A673 (cell line): ENCODE measurements around the gene SPAM1. TPM values are rescaled to one million over a fixed set of nuclear protein-coding genes. Genes with fewer than 3 reads are reported as not detected.

Experiments used
- BruUV-seq: library from RNA; stranded (reverse); fragments of 400-500 nt; replicated peaks from 2 replicates; lab custom pipeline; 2021; lab: Mats Ljungman, UMichigan
- CTCF ChIA-PET: fragments of 300-600 bp; sonication (Branson Sonifier 250); formaldehyde crosslinking; loops from one replicate; lab custom pipeline; 2022; ENCODE audit warnings: antibody characterized with exemption; lab: Charles Lee
- POLR2A ChIA-PET: fragments of 300-600 bp; sonication (Branson Sonifier 250); formaldehyde crosslinking; loops from one replicate; lab custom pipeline; 2022; ENCODE audit warnings: antibody characterized with exemption; ENCODE audit not compliant: low non-redundant PET; lab: Charles Lee
- DNase-seq: peaks from one replicate; pipeline ENCODE4 v3.0.0-alpha.2; 2015; ENCODE audit warnings: low spot score
- H3K27ac ChIP-seq: fragments of 200-600 bp; sonication (generic); 2 replicates; pipeline ENCODE4 v1.5.1; 2016; ENCODE audit warnings: mixed run types, low read depth, mild to moderate bottlenecking, mixed read lengths, antibody characterized with exemption, low read length; ENCODE audit not compliant: poor library complexity, severe bottlenecking
- H3K27me3 ChIP-seq: fragments of 200-600 bp; sonication (generic); replicated peaks from 2 replicates; pipeline ENCODE4 v1.6.1; 2017; ENCODE audit warnings: mixed run types, low read depth, mild to moderate bottlenecking, mixed read lengths, antibody characterized with exemption, low read length; ENCODE audit not compliant: insufficient read depth, poor library complexity
- H3K36me3 ChIP-seq: fragments of 200-600 bp; sonication (generic); 2 replicates; pipeline ENCODE4 v1.6.1; 2016; ENCODE audit warnings: mixed run types, mild to moderate bottlenecking, mixed read lengths, antibody characterized with exemption, low read length; ENCODE audit not compliant: insufficient read depth, poor library complexity, severe bottlenecking
- H3K4me1 ChIP-seq: fragments of 200-600 bp; sonication (generic); 2 replicates; pipeline ENCODE4 v1.6.1; 2017; ENCODE audit warnings: mixed run types, mild to moderate bottlenecking, mixed read lengths, antibody characterized with exemption, low read length; ENCODE audit not compliant: insufficient read depth, poor library complexity, severe bottlenecking
- H3K4me3 ChIP-seq: fragments of 200-600 bp; sonication (generic); 2 replicates; pipeline ENCODE4 v1.5.1; 2016; ENCODE audit warnings: low read depth, mixed run types, mild to moderate bottlenecking, mixed read lengths, low read length; ENCODE audit not compliant: poor library complexity, severe bottlenecking
- H3K9me3 ChIP-seq: fragments of 200-600 bp; sonication (generic); 2 replicates; pipeline ENCODE4 v1.6.1; 2016; ENCODE audit warnings: mixed run types, low read depth, mild to moderate bottlenecking, mixed read lengths, antibody characterized with exemption, low read length; ENCODE audit not compliant: poor library complexity, severe bottlenecking
- EZH2 ChIP-seq: fragments of 200-600 bp; sonication (generic); IDR thresholded peaks from 2 replicates; pipeline ENCODE4 v1.6.1; 2017; ENCODE audit warnings: borderline replicate concordance, low read depth, mild to moderate bottlenecking, mixed read lengths, antibody characterized with exemption, low read length; ENCODE audit not compliant: poor library complexity, severe bottlenecking
- intact Hi-C: fragments of 100-400 bp; cut with micrococcal nuclease; formaldehyde crosslinking; loops from one replicate; pipeline ENCODE4 v1.10.0; 2022; ENCODE audit not compliant: unreplicated experiment
- total RNA-seq: library from RNA; stranded (reverse); gene quantifications from 2 replicates; pipeline ENCODE4 v1.2.3, GENCODE V29; 2021
- TF ChIP-seq, protein P1 (sequence below): fragments of 300-800, 200-600 bp; sonication (generic); conservative IDR thresholded peaks from 2 replicates; pipeline ENCODE4 v1.5.1; 2017; ENCODE audit warnings: low read depth, mild to moderate bottlenecking, antibody characterized with exemption, low read length, moderate library complexity, mixed read lengths

SPAM1 gene
- total RNA-seq, 1 experiment from 2014 or later: not detected

DNA sequence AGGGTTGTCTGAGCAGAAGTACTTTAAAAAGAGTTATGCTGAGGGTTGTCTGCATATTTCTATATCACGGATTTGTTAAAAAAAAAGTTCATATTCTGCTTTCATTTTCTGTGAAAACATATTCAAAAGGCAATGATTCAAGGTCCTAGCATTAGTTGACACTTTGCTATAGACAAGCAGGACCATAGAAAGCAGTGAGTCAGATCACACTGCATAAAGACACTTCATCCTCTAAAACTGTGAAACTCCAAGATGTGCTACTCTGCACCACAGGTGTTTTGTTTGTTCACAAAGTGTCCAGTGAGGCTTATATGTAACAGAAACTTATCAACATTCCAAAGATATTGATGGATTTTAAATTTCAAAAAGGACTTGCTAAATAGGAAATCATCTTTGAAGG, 47.0 kb downstream of the SPAM1 start:
- intact Hi-C loops: no loop called here

DNA sequence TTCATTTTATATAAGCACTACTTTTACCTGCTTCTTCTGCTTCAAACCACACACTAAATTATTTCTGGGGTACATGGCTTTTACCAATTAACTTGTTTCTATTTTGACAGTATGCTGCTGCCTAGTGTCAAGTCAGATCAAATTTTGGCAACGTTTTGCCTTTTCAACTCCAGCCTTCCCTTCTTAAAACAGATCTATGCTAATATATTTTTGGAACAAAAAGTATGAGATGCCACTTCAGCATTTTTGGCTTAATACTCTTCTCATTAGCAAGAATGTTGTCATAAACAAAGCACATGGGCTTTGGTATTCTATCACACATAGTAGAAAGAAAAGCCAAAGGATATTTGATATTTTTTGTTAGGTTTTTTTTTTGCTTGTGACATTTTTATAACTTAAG, 47.8 kb downstream of the SPAM1 start:
- no TSS peak for BruUV-seq
- Histone ChIP-seq H3K9me3 (no peaks in the 10 kb centered on the region), H3K4me3 (no peak overlapping the region), H3K27ac (no peak overlapping the region), H3K4me1 (no peaks in the 10 kb centered on the region), H3K27me3 (no peaks in the 10 kb centered on the region), H3K36me3 (no peaks in the 10 kb centered on the region)
- CTCF ChIA-PET: no interaction called here
- no peak for DNase-seq
- intact Hi-C loops: no loop called here
- no peak for TF ChIP-seq EZH2
- TF ChIP-seq, protein P1, sequence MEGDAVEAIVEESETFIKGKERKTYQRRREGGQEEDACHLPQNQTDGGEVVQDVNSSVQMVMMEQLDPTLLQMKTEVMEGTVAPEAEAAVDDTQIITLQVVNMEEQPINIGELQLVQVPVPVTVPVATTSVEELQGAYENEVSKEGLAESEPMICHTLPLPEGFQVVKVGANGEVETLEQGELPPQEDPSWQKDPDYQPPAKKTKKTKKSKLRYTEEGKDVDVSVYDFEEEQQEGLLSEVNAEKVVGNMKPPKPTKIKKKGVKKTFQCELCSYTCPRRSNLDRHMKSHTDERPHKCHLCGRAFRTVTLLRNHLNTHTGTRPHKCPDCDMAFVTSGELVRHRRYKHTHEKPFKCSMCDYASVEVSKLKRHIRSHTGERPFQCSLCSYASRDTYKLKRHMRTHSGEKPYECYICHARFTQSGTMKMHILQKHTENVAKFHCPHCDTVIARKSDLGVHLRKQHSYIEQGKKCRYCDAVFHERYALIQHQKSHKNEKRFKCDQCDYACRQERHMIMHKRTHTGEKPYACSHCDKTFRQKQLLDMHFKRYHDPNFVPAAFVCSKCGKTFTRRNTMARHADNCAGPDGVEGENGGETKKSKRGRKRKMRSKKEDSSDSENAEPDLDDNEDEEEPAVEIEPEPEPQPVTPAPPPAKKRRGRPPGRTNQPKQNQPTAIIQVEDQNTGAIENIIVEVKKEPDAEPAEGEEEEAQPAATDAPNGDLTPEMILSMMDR: no peak
- POLR2A ChIA-PET: no interaction called here

More for the DNA sequence above, 47.0 kb downstream of the SPAM1 start:
- no peak for DNase-seq
- Histone ChIP-seq H3K27ac (no peak overlapping the region), H3K36me3 (no peaks in the 10 kb centered on the region), H3K4me1 (peaks cover 4% of the 10 kb centered on the region), H3K27me3 (no peaks in the 10 kb centered on the region), H3K9me3 (no peaks in the 10 kb centered on the region), H3K4me3 (no peak overlapping the region)
- no TSS peak for BruUV-seq
- TF ChIP-seq, protein P1: no peak
- no peak for TF ChIP-seq EZH2
- CTCF ChIA-PET: no interaction called here
- POLR2A ChIA-PET: no interaction called here

DNA sequence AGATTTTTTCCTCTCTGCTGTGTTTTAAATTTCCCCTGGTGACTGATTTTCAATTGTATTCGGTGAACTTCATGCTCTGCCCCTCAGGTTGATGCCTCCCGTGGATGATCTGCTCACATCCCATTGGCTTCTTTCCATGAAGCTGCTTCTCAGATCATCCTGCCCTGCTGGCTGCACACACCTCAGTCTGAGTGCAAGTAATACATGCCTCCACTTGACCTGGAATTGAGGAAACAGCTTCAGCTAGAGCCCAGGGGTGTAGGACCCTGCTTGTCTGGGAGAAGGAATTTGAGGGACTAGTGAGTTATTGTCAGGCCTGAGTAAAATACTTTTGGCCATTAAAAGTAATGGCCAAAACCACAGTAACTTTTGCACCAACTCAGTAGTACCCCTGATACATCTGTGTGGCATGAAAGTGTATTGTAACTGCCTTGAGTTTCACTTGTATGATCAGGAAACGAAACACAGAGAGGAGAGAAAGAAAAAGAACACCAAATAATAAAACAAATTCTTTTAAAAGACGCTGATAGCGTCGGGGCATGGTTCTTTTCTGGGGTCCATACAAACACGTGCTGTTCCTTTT, 49.4 kb downstream of the SPAM1 start:
- POLR2A ChIA-PET: no interaction called here
- CTCF ChIA-PET: no interaction called here
- Histone ChIP-seq H3K27me3 (no peaks in the 10 kb centered on the region), H3K9me3 (no peaks in the 10 kb centered on the region), H3K27ac (no peak overlapping the region), H3K4me1 (no peaks in the 10 kb centered on the region), H3K4me3 (no peak overlapping the region), H3K36me3 (no peaks in the 10 kb centered on the region)
- DNase-seq: no peak
- BruUV-seq: no TSS peak
- intact Hi-C loops: no loop called here
- TF ChIP-seq, protein P1: no peak
- TF ChIP-seq EZH2: no peak
